Activated CD8-positive, alpha-beta memory T cell treated with anti-CD3 and anti-CD28 coated beads for 1 hour (primary cell): ENCODE data around the gene NOTUM.
"Not testable (repeated sequence)": the region's sequence is repeated elsewhere in the genome, so short reads cannot be mapped to it uniquely, and the experiment has no call there.

Experiments
- DNase-seq, 2 donors: peaks; one replicate each; pipeline ENCODE4 v3.0.0-alpha.2; 2020; ENCODE audit warnings: low read depth in 1 of 2; ENCODE audit errors: extremely low read depth in 1 of 2

NOTUM gene

GRCh38 chr17:81996757-81997441 lies 35.9 kb upstream of the NOTUM start:
- no peak for DNase-seq

GRCh38 chr17:81996232-81996756 lies 35.3 kb upstream of the NOTUM start:
- DNase-seq = no peak

- DNase-seq = no peak
Measured at GRCh38 chr17:81995463-81996231, 34.7 kb upstream of the NOTUM start.

- no peak for DNase-seq
Measured at GRCh38 chr17:81994593-81995462, 33.8 kb upstream of the NOTUM start.

- no peak for DNase-seq
Measured at GRCh38 chr17:81993729-81994592, 33.0 kb upstream of the NOTUM start.

GRCh38 chr17:81992306-81993102 lies 31.5 kb upstream of the NOTUM start:
- no peak for DNase-seq

- DNase-seq = no peak
Measured at GRCh38 chr17:81991684-81992305, 30.8 kb upstream of the NOTUM start.

- no peak for DNase-seq
Measured at GRCh38 chr17:81990836-81991683, 30.1 kb upstream of the NOTUM start.

- DNase-seq = no peak
Measured at GRCh38 chr17:81987161-81987770, 26.3 kb upstream of the NOTUM start.

GRCh38 chr17:81986606-81987005 lies 25.6 kb upstream of the NOTUM start:
- no peak for DNase-seq

GRCh38 chr17:81984773-81985410 lies 23.9 kb upstream of the NOTUM start:
- DNase-seq = no peak

- no peak for DNase-seq
Measured at GRCh38 chr17:81983639-81984373, 22.8 kb upstream of the NOTUM start.

- no peak for DNase-seq
Measured at GRCh38 chr17:81983011-81983638, 22.1 kb upstream of the NOTUM start.

GRCh38 chr17:81981511-81981910 lies 20.5 kb upstream of the NOTUM start:
- not testable (repeated sequence) for DNase-seq

- no peak for DNase-seq
Measured at GRCh38 chr17:81980707-81981343, 19.8 kb upstream of the NOTUM start.

GRCh38 chr17:81980122-81980521 lies 19.1 kb upstream of the NOTUM start:
- DNase-seq = no peak
